Kidney glomerular epithelial cell (primary cell): ENCODE data around the gene HGS.

Source experiments
- DNase-seq: peaks from one replicate; lab custom pipeline; 2025; lab: John Stamatoyannopoulos, UW

The HGS gene

GRCh38 chr17:81683584-81684441 is at the start of gene HGS, which contains the start of gene ARL16:
Gene HGS (plus strand): TSS chr17:81684011. CDS start chr17:81684067, 56 bp downstream.
Gene ARL16 (minus strand): TSS chr17:81683797. CDS start chr17:81683753, 44 bp downstream.
- DNase-seq = peak; percentile 98

GRCh38 chr17:81635431-81635830 is 48.4 kb upstream of the HGS start:
- no peak for DNase-seq

- no peak for DNase-seq
These were observed 47.8 kb upstream of the HGS start for GRCh38 chr17:81635973-81636504.

- peak; percentile 72 for DNase-seq
These were observed 47.1 kb upstream of the HGS start, which contains the start of the genes NPLOC4 and TSPAN10 for GRCh38 chr17:81636505-81637288. Gene NPLOC4 (minus strand): TSS chr17:81637112. CDS start chr17:81636930, 182 bp downstream. Gene TSPAN10 (plus strand): TSS chr17:81637196. CDS start chr17:81642413, 5,217 bp downstream.

- DNase-seq = no peak
These were observed 45.1 kb upstream of the HGS start for GRCh38 chr17:81638683-81639082.

- no peak for DNase-seq
These were observed 43.8 kb upstream of the HGS start for GRCh38 chr17:81640011-81640410.

GRCh38 chr17:81641825-81642489 is 41.9 kb upstream of the HGS start:
- DNase-seq = no peak

GRCh38 chr17:81644496-81644895 is 39.3 kb upstream of the HGS start:
- DNase-seq = no peak

- no peak for DNase-seq
These were observed 38.5 kb upstream of the HGS start for GRCh38 chr17:81644976-81645952.

- DNase-seq = no peak
These were observed 36.8 kb upstream of the HGS start for GRCh38 chr17:81646869-81647600.

- DNase-seq = no peak
These were observed 36.2 kb upstream of the HGS start for GRCh38 chr17:81647640-81648012.

- DNase-seq = no peak
These were observed 35.7 kb upstream of the HGS start for GRCh38 chr17:81648013-81648706.

GRCh38 chr17:81648707-81649085 is 35.1 kb upstream of the HGS start:
- DNase-seq = no peak

- no peak for DNase-seq
These were observed 32.9 kb upstream of the HGS start for GRCh38 chr17:81650951-81651350.

- peak; percentile 35 for DNase-seq
These were observed 32.1 kb upstream of the HGS start for GRCh38 chr17:81651692-81652091.

- no peak for DNase-seq
These were observed 30.7 kb upstream of the HGS start for GRCh38 chr17:81652906-81653771.

GRCh38 chr17:81655378-81656117 is 28.3 kb upstream of the HGS start:
- no peak for DNase-seq
